Memory B cell (primary cell): ENCODE measurements around the gene H2AZ1.
"Not testable (repeated sequence)": the region's sequence is repeated elsewhere in the genome, so short reads cannot be mapped to it uniquely, and the experiment has no call there.

Experiments
- ATAC-seq: fragments of 150-1000 bp; cut with Tn5 transposase; 2 replicates; pipeline ENCODE4 v1.10.0; 2021; ENCODE audit warnings: low read depth, mild to moderate bottlenecking, moderate library complexity
- DNase-seq, 2 donors: peaks; one replicate each; pipeline ENCODE4 v3.0.0; 2022; ENCODE audit warnings: low spot score in 2 of 2
- H3K27ac Mint-ChIP-seq: one replicate; pipeline ENCODE4 v1.8.0; 2022; ENCODE audit warnings: mild to moderate bottlenecking, moderate library complexity, mixed read lengths
- H3K27me3 Mint-ChIP-seq: one replicate; pipeline ENCODE4 v1.8.0; 2022; ENCODE audit warnings: mixed read lengths
- H3K36me3 Mint-ChIP-seq: one replicate; pipeline ENCODE4 v1.8.0; 2022; ENCODE audit warnings: mild to moderate bottlenecking, mixed read lengths
- H3K4me1 Mint-ChIP-seq: one replicate; pipeline ENCODE4 v1.8.0; 2022; ENCODE audit warnings: mixed read lengths
- H3K4me3 Mint-ChIP-seq: one replicate; pipeline ENCODE4 v1.8.0; 2022; ENCODE audit warnings: mild to moderate bottlenecking, moderate library complexity, mixed read lengths
- H3K9me3 Mint-ChIP-seq: one replicate; pipeline ENCODE4 v1.8.0; 2022; ENCODE audit warnings: mixed read lengths

Gene H2AZ1

GRCh38 chr4:99960648-99961047 lies 10.6 kb upstream of the H2AZ1 start:
- ATAC-seq, result no peak

GRCh38 chr4:99958207-99958606 lies 8.1 kb upstream of the H2AZ1 start:
- H3K9me3 Mint-ChIP-seq, DNase-seq, H3K4me1 Mint-ChIP-seq, H3K4me3 Mint-ChIP-seq, ATAC-seq, H3K36me3 Mint-ChIP-seq, H3K27ac Mint-ChIP-seq, H3K27me3 Mint-ChIP-seq: not testable (repeated sequence)

More at GRCh38 chr4:99960648-99961047, 10.6 kb upstream of the H2AZ1 start:
- Mint-ChIP-seq H3K27ac (no peak overlapping the region), H3K4me1 (no peaks in the 10 kb centered on the region), H3K36me3 (peaks cover 7% of the 10 kb centered on the region), H3K9me3 (peaks cover 4% of the 10 kb centered on the region), H3K4me3 (no peak overlapping the region), H3K27me3 (no peaks in the 10 kb centered on the region)
- no peak for DNase-seq

- H3K27me3 Mint-ChIP-seq, result no peaks in the 10 kb centered on the region
- no peak for DNase-seq
- peaks cover 2% of the 10 kb centered on the region for H3K36me3 Mint-ChIP-seq
- ATAC-seq, result no peak
- H3K9me3 Mint-ChIP-seq, result peaks cover 2% of the 10 kb centered on the region
- H3K4me1 Mint-ChIP-seq, result peaks cover 8% of the 10 kb centered on the region
- no peak overlapping the region for H3K27ac Mint-ChIP-seq
- no peak overlapping the region for H3K4me3 Mint-ChIP-seq
These were observed 809 bp upstream of the H2AZ1 start for GRCh38 chr4:99950913-99951254.

GRCh38 chr4:99949034-99949998 lies 759 bp downstream of the H2AZ1 start:
- no peak overlapping the region for H3K4me3 Mint-ChIP-seq
- DNase-seq (peak; percentile 74 to 85), ATAC-seq (peak; percentile 40)
- H3K36me3 Mint-ChIP-seq, result peaks cover 2% of the 10 kb centered on the region
- no peak overlapping the region for H3K27ac Mint-ChIP-seq
- H3K4me1 Mint-ChIP-seq, result peaks cover 19% of the 10 kb centered on the region
- H3K27me3 Mint-ChIP-seq, result no peaks in the 10 kb centered on the region
- no peaks in the 10 kb centered on the region for H3K9me3 Mint-ChIP-seq

- Mint-ChIP-seq H3K4me3 (peak overlapping the region; percentile 92), H3K36me3 (peaks cover 7% of the 10 kb centered on the region), H3K4me1 (peaks cover 32% of the 10 kb centered on the region), H3K27ac (peak overlapping the region; percentile 97), H3K27me3 (no peaks in the 10 kb centered on the region), H3K9me3 (no peaks in the 10 kb centered on the region)
- no peak for ATAC-seq
- DNase-seq, result no peak
These were observed 2.5 kb downstream of the H2AZ1 start for GRCh38 chr4:99947608-99948007.

- Mint-ChIP-seq H3K27me3 (no peaks in the 10 kb centered on the region), H3K27ac (peak overlapping the region; percentile 97), H3K4me3 (peak overlapping the region; percentile 92), H3K4me1 (peaks cover 32% of the 10 kb centered on the region), H3K36me3 (peaks cover 7% of the 10 kb centered on the region), H3K9me3 (no peaks in the 10 kb centered on the region)
- DNase-seq (peak in 1 of 2 donors; percentile 4), ATAC-seq (no peak)
These were observed 2.9 kb downstream of the H2AZ1 start for GRCh38 chr4:99947190-99947578.

GRCh38 chr4:99946356-99947189 lies 3.5 kb downstream of the H2AZ1 start, which contains the start of gene DNAJB14:
TSS of gene DNAJB14 (minus strand) at chr4:99946618. CDS start at chr4:99946571, 47 bp downstream.
- Mint-ChIP-seq H3K27ac (peak within 1 kb of the TSS; percentile 97), H3K4me1 (peaks cover 32% of the 10 kb centered on the region)
- peak; percentile 57 for ATAC-seq

GRCh38 chr4:99945718-99946355 lies 4.2 kb downstream of the H2AZ1 start:
- no peaks in the 10 kb centered on the region for H3K9me3 Mint-ChIP-seq
- H3K27me3 Mint-ChIP-seq, result no peaks in the 10 kb centered on the region
- H3K4me3 Mint-ChIP-seq, result peak overlapping the region; percentile 100
- peak overlapping the region; percentile 97 for H3K27ac Mint-ChIP-seq
- ATAC-seq (peak; percentile 8), DNase-seq (no peak)
- peaks cover 7% of the 10 kb centered on the region for H3K36me3 Mint-ChIP-seq
- H3K4me1 Mint-ChIP-seq, result peaks cover 32% of the 10 kb centered on the region

More at GRCh38 chr4:99946356-99947189, 3.5 kb downstream of the H2AZ1 start, which contains the start of gene DNAJB14:
- peak; percentile 69 to 73 for DNase-seq
- Mint-ChIP-seq H3K36me3 (peaks cover 7% of the 10 kb centered on the region), H3K27me3 (no peaks in the 10 kb centered on the region), H3K9me3 (no peaks in the 10 kb centered on the region), H3K4me3 (peak within 1 kb of the TSS; percentile 100)

- Mint-ChIP-seq H3K27ac (no peak overlapping the region), H3K36me3 (peaks cover 7% of the 10 kb centered on the region), H3K4me1 (peaks cover 32% of the 10 kb centered on the region), H3K9me3 (no peaks in the 10 kb centered on the region), H3K4me3 (peak overlapping the region; percentile 29), H3K27me3 (no peaks in the 10 kb centered on the region)
- ATAC-seq (no peak), DNase-seq (no peak)
These were observed 6.1 kb downstream of the H2AZ1 start for GRCh38 chr4:99943904-99944437.

- Mint-ChIP-seq H3K36me3 (peaks cover 22% of the 10 kb centered on the region), H3K4me3 (no peak overlapping the region), H3K4me1 (peaks cover 6% of the 10 kb centered on the region), H3K27ac (no peak overlapping the region), H3K9me3 (peaks cover 5% of the 10 kb centered on the region), H3K27me3 (no peaks in the 10 kb centered on the region)
- DNase-seq, result no peak
- no peak for ATAC-seq
These were observed 11.8 kb downstream of the H2AZ1 start for GRCh38 chr4:99938243-99938753.

- Mint-ChIP-seq H3K4me1 (peaks cover 12% of the 10 kb centered on the region), H3K9me3 (peaks cover 5% of the 10 kb centered on the region), H3K27ac (no peak overlapping the region), H3K4me3 (no peak overlapping the region), H3K27me3 (no peaks in the 10 kb centered on the region), H3K36me3 (peaks cover 33% of the 10 kb centered on the region)
- ATAC-seq, result no peak
- no peak for DNase-seq
These were observed 15.2 kb downstream of the H2AZ1 start for GRCh38 chr4:99934891-99935290.

- no peak overlapping the region for H3K4me3 Mint-ChIP-seq
- no peaks in the 10 kb centered on the region for H3K9me3 Mint-ChIP-seq
- H3K4me1 Mint-ChIP-seq, result peaks cover 9% of the 10 kb centered on the region
- peaks cover 25% of the 10 kb centered on the region for H3K36me3 Mint-ChIP-seq
- ATAC-seq, result no peak
- no peak overlapping the region for H3K27ac Mint-ChIP-seq
- no peaks in the 10 kb centered on the region for H3K27me3 Mint-ChIP-seq
- no peak for DNase-seq
These were observed 22.5 kb downstream of the H2AZ1 start for GRCh38 chr4:99927566-99927965.

- Mint-ChIP-seq H3K4me3 (no peak overlapping the region), H3K36me3 (peaks cover 36% of the 10 kb centered on the region), H3K9me3 (peaks cover 5% of the 10 kb centered on the region), H3K27me3 (no peaks in the 10 kb centered on the region), H3K27ac (no peak overlapping the region), H3K4me1 (no peaks in the 10 kb centered on the region)
- ATAC-seq, result no peak
- DNase-seq, result no peak
These were observed 28.9 kb downstream of the H2AZ1 start for GRCh38 chr4:99921174-99921573.
